GM10266 (cell line): ENCODE results near the gene HS3ST2.

Experiments used
- DNase-seq: peaks from one replicate; pipeline ENCODE4 v3.0.0; 2012; ENCODE audit errors: extremely low spot score
- CTCF ChIP-seq: IDR thresholded peaks from 2 replicates; pipeline ENCODE4 v1.5.1; 2012; ENCODE audit warnings: mild to moderate bottlenecking, low read depth; ENCODE audit not compliant: control insufficient read depth, insufficient read depth; ENCODE audit errors: missing control alignments

HS3ST2 gene

GRCh38 chr16:22788193-22788530 is 25.8 kb upstream of the HS3ST2 start:
- TF ChIP-seq CTCF = no peak
- no peak for DNase-seq

- no peak for TF ChIP-seq CTCF
- no peak for DNase-seq
These were observed 24.5 kb upstream of the HS3ST2 start for GRCh38 chr16:22789281-22789945.

- no peak for DNase-seq
- TF ChIP-seq CTCF = no peak
These were observed 16.4 kb upstream of the HS3ST2 start for GRCh38 chr16:22797551-22797950.

- no peak for TF ChIP-seq CTCF
- DNase-seq = no peak
These were observed 14.8 kb upstream of the HS3ST2 start for GRCh38 chr16:22799113-22799512.

GRCh38 chr16:22804893-22805292 is 9.1 kb upstream of the HS3ST2 start:
- no peak for TF ChIP-seq CTCF
- DNase-seq = no peak

GRCh38 chr16:22805326-22805725 is 8.6 kb upstream of the HS3ST2 start:
- DNase-seq = no peak
- TF ChIP-seq CTCF = no peak

GRCh38 chr16:22806811-22807210 is 7.2 kb upstream of the HS3ST2 start:
- no peak for TF ChIP-seq CTCF
- no peak for DNase-seq
